Right lobe of liver (tissue), 6 donors: ENCODE data around the gene DNAH2. TPM values are rescaled to one million over a fixed set of nuclear protein-coding genes. Genes with fewer than 3 reads are reported as not detected.

Source experiments
- ATAC-seq, 4 donors: fragments of 200-7000 bp; cut with Tn5 transposase; one replicate each; pipeline ENCODE4 v1.9.1; 2020; ENCODE audit warnings: mild to moderate bottlenecking in 4 of 4, moderate library complexity in 4 of 4
- DNase-seq, 3 donors: peaks; one replicate each; pipeline ENCODE4 v3.0.0-alpha.2; 2020
- H3K27ac ChIP-seq, 3 donors: fragments of 200-600 bp; one replicate each; pipeline ENCODE4 v1.8.0; 2022
- H3K27me3 ChIP-seq, 2 donors: fragments of 200-600 bp; one replicate each; pipeline ENCODE4 v1.8.0; 2022
- H3K36me3 ChIP-seq, 4 donors: fragments of 200-600 bp; sonication (generic) in 1 of 4; one replicate each; pipeline versions ENCODE4 v1.5.1 to v1.8.0; 2017 to 2022; ENCODE audit warnings: control low read depth in 1 of 4
- H3K4me1 ChIP-seq, 4 donors: fragments of 200-600 bp; sonication (generic) in 1 of 4; one replicate each; pipeline versions ENCODE4 v1.5.1 to v1.8.0; 2017 to 2022; ENCODE audit warnings: control low read depth in 1 of 4
- H3K4me3 ChIP-seq, 3 donors: fragments of 200-600 bp; one replicate each; pipeline ENCODE4 v1.8.0; 2022
- H3K9me3 ChIP-seq, 4 donors: fragments of 200-600 bp; sonication (generic) in 1 of 4; one replicate each; pipeline versions ENCODE4 v1.5.1 to v1.8.0; 2017 to 2022; ENCODE audit warnings: control low read depth in 1 of 4
- CTCF ChIP-seq, 4 donors: fragments of 200-600 bp in 3 of 4; fragments of 450-650 bp in 1 of 4; IDR thresholded peaks; one replicate each; pipeline versions ENCODE4 v1.5.1 to v1.8.0; 2016 to 2022; ENCODE audit warnings: antibody characterized with exemption in 4 of 4, mild to moderate bottlenecking in 2 of 4
- POLR2A ChIP-seq: fragments of 450-650 bp; IDR thresholded peaks from one replicate; pipeline ENCODE4 v1.6.1; 2017; ENCODE audit warnings: antibody characterized with exemption, mild to moderate bottlenecking
- WGBS: methylation state at CpG from one replicate; pipeline ENCODE4 v1.1.6; 2018; ENCODE audit warnings: low coverage, low lambda C conversion rate; ENCODE audit not compliant: insufficient coverage; ENCODE audit errors: missing lambda C conversion rate; 5-methylcytosine and 5-hydroxymethylcytosine counted together
- intact Hi-C, 2 donors: fragments of 100-400 bp; cut with DNase I; formaldehyde crosslinking; loops; one replicate each; pipeline versions ENCODE4 v1.11.2 to v1.14.1; 2022
- total RNA-seq, 6 experiments: library from RNA; depleted of rRNA in 2 of 6; stranded (reverse); fragments of >200 nt in 2 of 6; fragmentation: NEBNext Ultra II Directional in 3 of 6; extraction: Animal tissue kit (Norgen Biotek cat#: 25700) in 3 of 6; gene quantifications; one replicate each; pipeline versions ENCODE4 v1.1.0 to v1.2.4, GENCODE V29; 2016 to 2023
- donor health status: DM: no; HTN: yes; CAD: no.
- donor health status: DM: no; HTN: no; CAD: no.
- donor health status: DM: no; HTN: no; CAD: no.
- donor health status: DM: no; HTN: yes; CAD: no.
- donor health status: DM: no; HTN: yes; CAD: no.

DNAH2 gene
- total RNA-seq, 6 experiments from 2014 or later = 0.12 to 0.38 (median 0.27) TPM

GRCh38 chr17:7717756-7718350 is 309 bp downstream of the DNAH2 start:
- ATAC-seq = peak in 1 of 4 donors; percentile 9
- no peak for TF ChIP-seq POLR2A
- TF ChIP-seq CTCF (IDR thresholded peaks at IDR 0.05) = no peak
- 1% methylated on average over 8 of the region's 16 CpGs for WGBS

DNA sequence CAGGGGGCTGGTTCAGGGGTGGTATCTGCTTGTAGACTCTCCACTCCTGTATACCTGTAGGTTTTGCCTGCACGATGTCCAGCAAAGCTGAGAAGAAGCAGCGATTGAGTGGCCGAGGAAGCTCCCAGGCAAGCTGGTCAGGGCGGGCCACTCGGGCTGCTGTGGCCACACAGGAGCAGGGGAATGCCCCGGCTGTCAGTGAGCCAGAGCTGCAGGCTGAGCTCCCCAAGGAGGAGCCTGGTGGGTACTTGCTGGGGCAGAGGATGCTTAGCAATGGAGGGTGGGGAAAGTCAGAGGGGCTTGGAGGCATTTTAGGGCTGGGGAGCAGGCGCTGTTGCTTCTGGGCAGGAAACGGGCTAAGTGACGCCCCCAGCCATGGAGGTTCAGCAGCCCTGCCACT is 2.1 kb downstream of the DNAH2 start:
- H3K27me3 ChIP-seq = peaks cover 0 to 19% of the 10 kb centered on the region in 2 donors

More at GRCh38 chr17:7717756-7718350, 309 bp downstream of the DNAH2 start:
- intact Hi-C loops = no loop called here
- no peak overlapping the region for H3K27ac ChIP-seq
- H3K36me3 ChIP-seq = no peaks in the 10 kb centered on the region
- H3K9me3 ChIP-seq = no peaks in the 10 kb centered on the region
- H3K27me3 ChIP-seq = peaks cover 0 to 19% of the 10 kb centered on the region in 2 donors
- peaks cover 0 to 3% (median 0%) of the 10 kb centered on the region in 4 donors for H3K4me1 ChIP-seq
- H3K4me3 ChIP-seq = peak overlapping the region; percentile 37 to 49 (median 48)
- DNase-seq = no peak

GRCh38 chr17:7720125-7720524 is 2.6 kb downstream of the DNAH2 start:
- no peaks in the 10 kb centered on the region for H3K9me3 ChIP-seq
- DNase-seq (no peak), ATAC-seq (no peak)
- peaks cover 0 to 17% of the 10 kb centered on the region in 2 donors for H3K27me3 ChIP-seq
- H3K4me1 ChIP-seq = peaks cover 0 to 3% (median 0%) of the 10 kb centered on the region in 4 donors
- WGBS = 34% methylated on average over 4 of the region's 4 CpGs
- intact Hi-C loops = no loop called here
- TF ChIP-seq POLR2A (no peak), CTCF (IDR thresholded peaks at IDR 0.05) (no peak)
- H3K27ac ChIP-seq = no peak overlapping the region
- H3K36me3 ChIP-seq = no peaks in the 10 kb centered on the region
- no peak overlapping the region for H3K4me3 ChIP-seq

More for the DNA sequence above, 2.1 kb downstream of the DNAH2 start:
- Histone ChIP-seq H3K4me3 (no peak overlapping the region), H3K27ac (no peak overlapping the region), H3K4me1 (peaks cover 0 to 3% (median 0%) of the 10 kb centered on the region in 4 donors), H3K9me3 (no peaks in the 10 kb centered on the region), H3K36me3 (no peaks in the 10 kb centered on the region)
- no peak for DNase-seq
- intact Hi-C loops = no loop called here
- WGBS = 55% methylated on average over 8 of the region's 9 CpGs
- no peak for ATAC-seq
- TF ChIP-seq CTCF (IDR thresholded peaks at IDR 0.05) = no peak
- no peak for TF ChIP-seq POLR2A

DNA sequence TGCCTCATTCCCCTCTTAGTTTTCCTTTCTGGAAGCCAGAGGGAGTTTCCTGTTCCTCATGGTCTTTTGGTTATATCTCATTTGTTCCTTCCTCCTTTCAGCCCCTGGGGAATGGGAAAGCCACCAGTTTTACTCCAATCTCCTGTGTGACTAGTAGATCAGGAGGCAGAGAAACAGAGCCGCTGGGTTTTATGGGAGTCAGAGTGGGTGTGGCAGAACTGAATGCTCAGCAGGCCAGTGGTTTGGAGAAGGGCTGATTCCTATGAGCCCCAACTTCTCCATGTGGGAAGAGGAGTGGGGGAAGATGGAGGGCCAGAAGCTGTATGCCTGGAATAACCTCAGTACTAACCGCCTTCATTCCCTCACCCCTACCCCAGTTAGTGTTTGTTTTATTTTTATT is 4.1 kb downstream of the DNAH2 start:
- ATAC-seq (no peak), DNase-seq (no peak)
- Histone ChIP-seq H3K4me1 (peaks cover 0 to 3% (median 0%) of the 10 kb centered on the region in 4 donors), H3K9me3 (no peaks in the 10 kb centered on the region), H3K27ac (no peak overlapping the region), H3K4me3 (no peak overlapping the region), H3K36me3 (no peaks in the 10 kb centered on the region), H3K27me3 (peaks cover 0 to 6% of the 10 kb centered on the region in 2 donors)
- WGBS = 50% methylated on average over 1 of the region's 2 CpGs
- intact Hi-C loops = no loop called here
- no peak for TF ChIP-seq POLR2A
- TF ChIP-seq CTCF (IDR thresholded peaks at IDR 0.05) = no peak
